ELR (cell line): Measurements from ENCODE around the gene KDM4C.
"Not testable (repeated sequence)": the region's sequence is repeated elsewhere in the genome, so short reads cannot be mapped to it uniquely, and the experiment has no call there.

ENCODE experiments used
- DNase-seq: peaks from one replicate; pipeline ENCODE4 v3.0.0-alpha.2; 2015; ENCODE audit warnings: low read depth

The KDM4C gene

GRCh38 chr9:7171396-7172153 is 413.8 kb downstream of the KDM4C start:
- DNase-seq, result no peak

DNA sequence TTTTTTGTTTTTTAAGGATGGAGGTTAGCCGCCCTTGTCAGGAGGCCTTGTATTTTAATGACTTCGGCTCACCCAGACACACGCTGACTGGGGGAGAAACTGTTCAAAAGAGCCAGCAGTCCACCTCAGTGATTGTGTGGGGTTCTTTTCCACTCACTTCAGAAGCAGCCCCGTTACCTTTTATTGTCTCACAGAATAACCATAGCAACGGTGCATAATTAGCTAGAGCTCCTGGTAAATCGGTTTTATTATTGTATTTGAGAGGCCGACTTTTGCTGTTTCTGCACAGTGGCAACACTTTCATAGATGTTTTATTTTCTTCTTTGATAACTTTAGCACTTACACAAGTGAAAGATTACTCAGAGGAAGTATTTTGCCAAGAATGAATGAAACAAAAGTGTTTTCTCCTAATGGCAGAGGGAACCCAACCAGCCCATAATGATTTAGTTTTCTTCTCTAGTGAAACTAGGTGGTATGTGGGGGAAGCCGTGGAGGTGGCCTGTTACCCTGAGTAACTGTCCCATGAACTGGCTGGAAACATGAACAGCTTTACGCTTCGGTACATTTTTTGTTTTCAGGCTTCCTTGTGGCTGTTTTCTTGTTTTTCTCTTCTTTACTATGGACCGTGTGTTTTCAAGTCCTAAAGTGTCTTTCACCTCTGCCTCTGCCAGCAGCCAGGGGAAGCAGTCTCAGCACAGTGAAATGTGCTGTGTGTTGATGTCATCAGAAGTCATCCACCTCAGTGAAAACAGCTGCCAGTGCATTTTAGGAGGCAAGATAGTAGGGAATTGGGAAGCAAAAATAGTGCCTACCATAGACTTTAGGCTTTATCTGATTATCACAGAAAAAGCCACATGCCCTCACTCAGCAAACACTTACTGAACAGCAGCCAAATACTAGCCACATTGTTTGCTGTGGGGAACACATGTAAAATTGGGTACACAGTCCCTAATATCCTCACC is 414.7 kb downstream of the KDM4C start:
- peak; percentile 24 for DNase-seq

GRCh38 chr9:7173139-7173538 is 415.4 kb downstream of the KDM4C start:
- DNase-seq, result no peak

- no peak for DNase-seq
These were observed 416.5 kb downstream of the KDM4C start for GRCh38 chr9:7174301-7174700.

DNA sequence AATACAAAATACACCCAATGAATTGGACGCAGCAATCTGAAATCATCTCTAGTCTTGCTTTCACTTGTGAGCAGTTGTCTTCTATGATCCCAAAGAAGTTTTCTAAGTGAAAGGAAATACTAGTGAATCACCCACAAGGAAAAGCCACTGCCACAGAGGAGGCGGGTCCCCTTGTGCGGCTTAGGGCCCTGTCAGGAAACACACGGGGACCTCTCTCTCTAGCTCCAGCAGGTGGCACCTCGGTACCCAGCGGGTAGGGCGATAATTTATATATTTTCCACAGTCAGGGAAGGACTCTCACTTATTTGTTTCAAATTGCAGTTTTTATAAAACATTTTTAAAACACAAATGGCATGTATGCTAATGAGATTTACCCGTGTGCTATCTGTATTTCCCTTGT is 417.1 kb downstream of the KDM4C start:
- DNase-seq, result peak; percentile 22

DNA sequence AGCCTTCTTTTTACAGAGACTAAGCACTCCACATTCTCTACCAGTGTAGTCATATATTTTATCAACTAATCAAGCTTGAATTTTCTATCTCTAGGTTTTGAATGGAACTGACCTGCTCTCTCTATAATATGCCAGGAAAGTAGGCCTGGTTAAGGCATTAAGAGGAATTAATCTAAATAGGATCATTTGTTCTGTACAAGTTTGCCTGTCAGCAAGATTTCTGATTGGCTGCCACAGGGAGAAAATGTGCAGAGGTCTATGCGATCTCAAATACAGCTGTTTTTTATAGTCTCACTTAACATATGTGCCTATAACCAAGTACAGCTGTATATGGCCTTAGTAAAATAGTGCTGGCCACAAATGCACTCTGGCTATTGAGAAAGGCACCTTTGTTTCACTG is 418.8 kb downstream of the KDM4C start:
- no peak for DNase-seq

- no peak for DNase-seq
These were observed 419.6 kb downstream of the KDM4C start for GRCh38 chr9:7177383-7177782.

DNA sequence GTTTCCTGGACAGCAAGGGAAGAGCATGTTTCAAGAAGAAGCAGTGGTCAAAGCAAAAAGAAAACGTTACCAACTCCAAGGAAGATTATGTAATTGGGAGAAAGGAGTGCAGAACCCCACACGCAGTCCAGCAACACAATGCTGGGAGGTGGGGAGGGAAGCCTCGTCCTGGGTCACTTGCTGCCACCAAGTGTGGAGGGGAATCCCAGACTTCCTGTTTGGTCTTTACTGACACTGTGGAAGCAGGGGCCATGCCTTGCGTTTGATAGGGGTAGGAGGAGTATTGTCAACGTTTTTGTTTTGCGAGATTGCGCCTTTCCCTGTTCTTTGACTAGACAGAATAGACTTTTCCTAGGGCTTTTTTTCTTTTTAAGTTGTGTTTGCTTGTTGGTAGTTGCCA is 421.0 kb downstream of the KDM4C start:
- no peak for DNase-seq

DNA sequence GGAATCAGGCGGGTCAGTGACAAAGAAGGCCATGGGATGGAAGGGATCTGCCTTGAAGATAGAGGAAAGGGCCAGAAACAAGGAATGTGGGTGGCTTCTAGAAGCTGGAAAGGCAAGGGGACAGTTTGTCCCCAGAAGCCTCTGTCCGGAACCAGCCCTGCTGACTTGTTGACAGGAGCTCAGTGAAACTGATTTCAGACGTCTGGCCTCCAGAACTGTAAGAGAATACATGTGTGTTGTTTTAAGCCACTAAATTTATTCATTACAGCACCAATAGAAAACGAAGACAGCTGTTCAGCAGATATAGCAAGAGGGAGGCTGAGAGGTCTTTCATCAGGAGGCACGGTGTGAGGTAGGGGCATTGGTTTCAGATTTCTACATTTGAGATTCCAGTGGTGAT is 422.5 kb downstream of the KDM4C start:
- no peak for DNase-seq

GRCh38 chr9:7183139-7183538 is 425.4 kb downstream of the KDM4C start:
- not testable (repeated sequence) for DNase-seq

DNA sequence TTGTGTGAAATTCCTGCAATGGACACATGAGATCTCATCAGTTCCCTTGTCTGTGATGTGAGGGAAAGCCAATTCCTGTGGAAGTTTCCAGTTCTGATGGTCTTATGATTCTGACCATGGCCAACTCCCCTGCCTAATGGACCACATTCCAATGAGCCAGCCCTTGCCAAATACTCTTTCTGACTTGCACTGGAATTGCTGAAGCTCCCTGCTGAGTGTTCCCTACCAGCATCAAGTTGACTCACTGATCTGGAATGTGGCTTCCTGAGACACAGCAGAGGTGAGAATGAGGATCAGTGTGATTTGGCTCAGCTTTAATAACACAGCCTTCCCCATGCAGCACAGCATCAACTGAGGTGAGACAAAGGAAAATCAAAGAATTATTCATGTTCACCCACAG is 427.8 kb downstream of the KDM4C start:
- peak; percentile 87 for DNase-seq

DNA sequence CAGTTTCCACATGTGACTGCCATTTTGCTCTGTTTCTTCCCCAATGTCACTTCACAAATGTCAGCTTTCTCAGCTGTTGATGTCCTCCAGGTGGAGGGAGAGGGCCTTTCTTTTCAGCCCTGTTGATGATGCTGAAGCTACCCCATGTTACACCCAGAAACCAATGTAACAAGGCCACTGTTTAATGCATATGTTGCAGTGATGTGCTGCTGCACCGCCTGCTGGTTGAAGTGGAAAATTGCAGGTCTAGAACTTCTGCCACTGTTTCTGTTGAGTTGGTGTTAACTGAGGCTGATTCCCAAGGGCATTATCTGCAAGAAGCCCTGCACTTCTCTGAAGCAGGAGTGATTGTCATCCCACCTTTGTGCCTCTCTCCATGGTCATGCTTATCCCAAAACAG is 428.4 kb downstream of the KDM4C start:
- peak; percentile 13 for DNase-seq

GRCh38 chr9:7192266-7192665 is 434.5 kb downstream of the KDM4C start:
- DNase-seq, result no peak

DNA sequence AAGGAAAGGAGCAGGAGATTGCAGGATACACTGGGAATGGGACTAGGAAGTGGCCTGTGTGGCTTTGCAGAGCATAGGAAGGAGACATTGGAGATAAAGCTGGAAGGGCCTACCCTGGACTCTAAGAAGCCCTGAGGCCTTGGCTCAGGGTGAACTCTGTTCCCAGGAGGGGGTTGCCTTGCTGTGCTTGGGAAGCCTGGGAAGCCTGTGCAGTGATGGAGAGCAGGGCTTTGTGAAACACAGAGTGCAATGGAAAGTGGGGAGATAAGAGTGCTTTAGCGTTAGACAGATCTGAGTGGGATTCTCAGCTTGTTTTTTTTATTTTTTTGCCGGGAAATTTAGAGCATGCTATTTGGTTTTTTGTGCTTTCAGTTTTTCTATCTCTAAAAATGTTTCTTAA is 437.8 kb downstream of the KDM4C start:
- no peak for DNase-seq

DNA sequence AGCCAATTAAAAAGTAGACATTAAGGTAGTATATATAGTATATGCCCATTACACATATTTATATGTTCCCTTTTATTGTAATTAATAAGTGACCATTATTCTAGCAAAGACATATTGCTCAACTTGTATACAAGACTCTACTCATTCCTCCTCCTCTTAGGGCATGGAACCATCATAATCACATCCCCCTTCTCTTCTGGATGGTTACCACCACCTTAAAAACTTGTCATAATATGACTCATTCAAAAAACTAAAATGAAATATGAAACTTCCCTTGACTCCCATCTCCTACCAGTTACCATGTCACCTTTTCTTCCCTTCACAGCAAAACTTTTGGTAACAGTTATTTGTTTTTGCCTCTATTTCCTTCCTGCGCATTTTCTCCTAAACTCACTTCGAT is 438.7 kb downstream of the KDM4C start:
- no peak for DNase-seq

DNA sequence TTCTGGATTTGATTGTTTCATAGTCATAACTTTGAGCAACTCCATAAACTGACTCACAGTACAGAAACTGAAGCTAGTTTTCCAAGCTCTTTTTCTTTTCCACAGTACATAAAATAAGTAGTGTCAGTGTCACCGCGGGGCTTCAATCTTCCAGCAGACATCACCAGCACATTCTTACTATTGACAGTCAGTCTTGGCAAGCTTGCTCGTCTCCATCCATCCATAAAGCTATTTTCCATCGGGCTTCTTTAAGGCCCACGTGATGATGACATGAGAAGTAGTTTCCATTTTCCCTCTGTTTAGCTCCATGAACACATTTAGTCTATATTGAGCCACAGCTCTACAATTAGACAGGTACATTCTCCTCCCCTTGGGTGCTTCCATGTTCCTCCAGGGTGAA is 443.4 kb downstream of the KDM4C start:
- DNase-seq, result no peak

DNA sequence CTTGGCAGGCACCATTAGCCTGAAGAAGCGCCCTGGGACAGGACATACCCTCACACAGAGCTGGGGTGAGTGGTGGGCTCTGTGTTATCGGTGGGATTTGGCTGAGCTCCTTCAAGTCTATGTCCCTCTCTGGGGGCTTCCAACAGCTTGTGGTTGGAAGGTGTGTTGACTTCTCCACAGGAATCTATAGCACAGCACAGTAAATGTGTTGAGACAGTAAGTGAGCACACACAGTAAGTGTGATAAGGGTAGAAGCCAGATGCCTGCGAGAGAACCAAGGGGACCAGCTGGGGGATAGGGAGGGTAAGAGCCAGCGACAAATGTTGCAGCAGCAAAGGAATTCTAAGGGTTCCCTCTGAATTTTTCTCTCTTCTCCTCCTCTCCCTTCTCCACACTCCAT is 448.0 kb downstream of the KDM4C start:
- no peak for DNase-seq

- no peak for DNase-seq
These were observed 448.5 kb downstream of the KDM4C start for GRCh38 chr9:7206221-7206758.

DNA sequence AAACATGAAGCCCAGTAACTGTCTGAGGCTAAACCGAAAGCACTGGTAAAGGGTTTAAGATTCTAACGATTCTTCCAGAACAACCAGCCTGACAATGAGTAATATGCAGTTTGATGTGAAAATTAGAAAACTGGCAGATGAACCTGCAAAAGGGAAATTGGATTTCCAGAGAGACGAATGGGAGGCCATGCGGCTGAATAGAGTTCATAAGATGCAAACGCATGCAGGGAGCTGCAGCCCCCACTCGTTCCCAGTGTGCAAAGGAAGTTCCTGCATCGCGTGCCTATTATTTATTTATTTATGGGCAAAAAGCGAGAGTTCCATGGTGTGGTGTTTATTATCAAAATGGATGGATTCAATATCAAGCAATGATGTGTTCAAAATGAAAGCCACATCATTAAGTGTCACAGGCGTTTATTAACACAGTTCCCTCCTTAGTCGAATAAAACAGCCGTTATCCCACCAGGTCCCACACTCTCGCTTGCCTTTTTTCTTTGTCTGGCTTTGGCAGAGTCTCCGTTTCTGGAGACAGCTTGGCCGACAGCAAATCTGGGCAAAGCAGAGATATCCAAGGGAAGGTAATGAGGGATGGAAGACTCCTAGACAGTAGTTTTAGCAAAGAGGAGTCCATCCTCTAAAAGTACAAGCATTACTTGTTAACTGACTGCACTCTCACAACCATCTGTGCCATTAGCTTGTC is 451.4 kb downstream of the KDM4C start:
- no peak for DNase-seq

DNA sequence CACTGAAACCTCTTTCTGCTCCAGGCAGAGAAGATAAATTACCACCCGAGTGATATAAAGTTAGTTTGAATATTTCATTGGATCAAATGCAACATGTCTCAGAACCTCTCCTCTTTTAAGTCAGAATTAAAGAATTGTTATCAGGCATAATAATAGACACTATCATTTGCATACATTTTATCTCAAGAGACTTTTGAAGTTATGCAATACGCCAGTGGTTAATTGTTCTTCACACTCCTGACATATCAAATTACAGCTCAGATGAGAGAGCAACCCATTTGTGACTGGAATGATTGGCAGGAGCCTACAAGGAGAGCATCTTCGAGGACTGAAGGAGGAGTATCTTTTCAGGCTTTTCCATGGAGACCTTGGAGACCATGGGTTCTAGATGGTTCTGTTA is 452.2 kb downstream of the KDM4C start:
- DNase-seq, result no peak

GRCh38 chr9:7210854-7211637 is 453.3 kb downstream of the KDM4C start:
- DNase-seq, result no peak

GRCh38 chr9:7211657-7212056 is 453.9 kb downstream of the KDM4C start:
- no peak for DNase-seq
